Hematopoietic multipotent progenitor cell treated with erythropoietin and hydrocortisone succinate and interleukin-3 and kit ligand, for 4 days (in vitro differentiated cells): ENCODE results near the gene GLG1.

Experiments
- DNase-seq: peaks from one replicate; pipeline ENCODE4 v3.0.0-alpha.2; 2015

The GLG1 gene

GRCh38 chr16:74398212-74398895 lies 208.6 kb downstream of the GLG1 start:
- peak; percentile 4 for DNase-seq
